NT2/D1 (cell line): ENCODE results near the gene TACR2.

Source experiments
- SUZ12 ChIP-seq: IDR thresholded peaks from 2 replicates; pipeline ENCODE4 v1.6.1; 2011; ENCODE audit not compliant: insufficient read length, insufficient read depth; ENCODE audit errors: extremely low read depth
- YY1 ChIP-seq: IDR thresholded peaks from 2 replicates; pipeline ENCODE4 v1.6.1; 2011; ENCODE audit not compliant: insufficient read length, insufficient read depth
- ZNF274 ChIP-seq: IDR thresholded peaks from 2 replicates; pipeline ENCODE4 v1.6.1; 2011; ENCODE audit warnings: mild to moderate bottlenecking, low read depth, low read length

GRCh38 chr10:69456880-69457693 is 40.4 kb upstream of the TACR2 start:
- no peak for TF ChIP-seq YY1
- TF ChIP-seq ZNF274, result no peak
- no peak for TF ChIP-seq SUZ12
